ENCODE data around the gene GJA5.

Gene GJA5

DNA sequence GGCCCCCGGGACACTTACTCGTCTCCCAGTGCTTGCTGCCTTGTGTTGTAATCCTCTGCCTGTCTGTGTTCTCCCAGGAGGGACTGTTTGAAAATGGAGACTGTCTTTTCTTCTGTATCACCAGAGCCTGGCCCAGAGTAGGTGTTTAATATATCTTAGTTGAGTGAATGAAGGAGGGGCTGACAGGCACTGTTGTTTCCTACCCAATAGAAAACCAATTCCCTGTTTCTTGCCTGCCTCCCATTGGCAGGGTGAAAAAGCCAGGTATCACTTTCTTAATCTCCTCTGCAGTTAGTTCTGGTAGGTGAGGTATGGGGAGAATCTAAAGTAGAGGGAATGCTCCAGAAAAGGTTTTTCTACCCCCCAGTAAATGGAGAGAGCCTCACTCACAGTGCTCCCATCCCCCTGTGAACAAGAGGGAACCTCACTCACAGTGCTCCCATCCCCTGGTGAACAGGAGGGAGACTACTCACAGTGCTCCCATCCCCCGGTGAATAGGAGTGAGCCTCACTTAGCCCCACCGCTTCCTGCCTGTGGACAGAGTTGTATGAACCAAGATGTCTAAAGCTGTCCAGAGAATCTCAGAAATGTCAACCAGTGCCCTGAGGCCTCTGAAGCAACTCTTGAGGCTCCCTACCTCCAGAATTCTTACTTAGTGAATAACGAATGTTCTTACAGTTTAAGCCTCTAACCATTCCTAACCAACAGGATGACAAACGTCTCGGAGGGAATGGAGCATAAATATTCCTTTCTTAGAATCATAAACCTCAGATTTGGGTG, at the start of gene GJA5:
Gene GJA5, minus strand, starts transcription at position 122 of the 780 bp plus-strand sequence. CDS start 1,364 bp downstream, outside the sequence.
- DNase-seq, result no peak

DNA sequence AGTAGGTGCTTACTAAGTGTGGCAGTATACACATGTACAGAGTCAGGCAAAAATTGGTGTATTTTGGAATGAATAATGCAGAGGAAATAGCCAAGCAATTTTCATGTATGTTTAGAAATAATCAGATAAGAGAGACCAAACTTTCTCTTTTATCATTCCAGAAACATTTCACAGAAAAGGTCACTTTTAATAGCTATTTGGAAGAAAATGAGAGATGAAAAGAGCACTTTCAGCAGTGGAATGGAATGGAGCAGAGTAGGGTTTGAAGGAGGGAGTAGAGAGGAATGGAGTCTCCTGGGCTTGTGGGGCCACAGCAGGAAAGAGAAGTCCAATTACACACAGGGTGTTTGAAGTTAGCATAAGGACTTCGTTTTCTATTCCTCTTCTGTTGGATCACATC, 48.8 kb upstream of the GJA5 start:
- no peak for DNase-seq

DNA sequence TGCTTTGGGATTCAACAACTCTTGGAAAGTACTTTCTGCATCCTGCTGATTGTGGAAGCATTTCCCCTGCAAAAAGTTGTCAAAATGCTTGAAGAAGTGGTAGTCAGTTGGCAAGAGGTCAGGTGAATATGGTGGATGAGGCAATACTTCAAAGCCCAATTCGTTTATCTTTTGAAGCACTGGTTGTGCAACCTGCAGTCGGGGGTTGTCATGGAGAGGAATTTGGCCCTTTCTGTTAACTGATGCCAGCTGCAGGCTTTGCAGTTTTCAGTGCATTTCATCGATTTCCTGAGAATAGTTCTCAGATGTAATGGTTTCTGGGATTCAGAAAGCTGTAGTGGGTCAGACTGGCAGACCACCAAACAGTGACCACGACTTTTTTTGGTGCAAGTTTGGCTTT, 47.6 kb upstream of the GJA5 start:
- no peak for DNase-seq

DNA sequence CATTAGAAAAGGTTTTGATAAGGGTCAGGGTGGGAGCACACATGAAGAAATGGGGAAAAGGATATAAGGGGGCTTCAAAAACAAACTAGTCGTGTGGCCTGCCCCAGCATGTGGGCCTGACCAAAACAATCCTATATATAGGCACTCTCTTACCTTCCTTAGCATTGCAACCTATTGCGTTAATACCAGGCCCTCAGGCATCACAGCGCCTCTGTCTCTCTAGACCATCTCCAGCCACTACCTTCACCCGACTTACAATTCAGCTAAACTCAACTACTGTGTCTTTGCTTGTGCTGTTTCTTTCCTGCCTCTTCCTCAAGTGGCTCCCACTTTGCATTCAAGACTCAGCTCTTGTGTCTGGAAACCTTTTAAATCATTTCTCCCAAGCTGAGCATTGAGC, 47.0 kb upstream of the GJA5 start:
- DNase-seq, result no peak

DNA sequence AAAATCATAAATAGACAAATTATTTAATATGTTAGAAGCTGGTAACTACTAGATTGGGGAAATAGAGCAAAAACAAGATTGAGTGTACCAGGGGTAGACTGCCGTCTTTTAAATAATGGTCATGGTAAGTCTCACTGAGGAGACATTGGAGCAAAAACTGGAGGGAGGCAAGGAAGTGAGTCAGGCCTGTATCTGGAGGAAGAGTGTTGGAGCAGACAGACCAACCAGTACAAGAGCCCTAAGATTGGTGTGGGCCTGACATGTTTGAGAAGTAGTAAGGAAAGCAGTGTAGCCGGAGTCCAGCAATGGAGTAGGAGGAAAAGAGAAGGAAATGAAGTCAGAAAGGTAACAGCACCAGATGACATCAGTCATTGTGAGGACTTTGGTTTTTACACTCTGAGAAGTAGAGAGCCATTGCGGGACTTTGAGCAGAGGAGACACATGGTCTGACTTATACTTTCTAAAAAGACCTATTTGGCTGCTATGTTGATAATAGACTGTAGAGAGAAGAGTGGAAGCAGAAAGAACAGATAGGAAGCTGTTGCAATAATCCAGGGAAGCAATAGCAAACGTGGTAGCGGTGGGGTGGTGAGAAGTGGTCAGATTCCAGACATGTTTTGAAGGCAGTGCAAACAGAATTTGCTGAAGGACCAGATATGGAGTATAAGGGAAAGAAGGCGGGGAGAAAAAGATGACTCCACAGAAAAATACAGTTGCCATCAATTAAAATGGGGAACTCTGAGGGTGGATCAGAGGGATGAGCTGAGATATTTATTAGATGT, 44.7 kb upstream of the GJA5 start:
- DNase-seq, result no peak

DNA sequence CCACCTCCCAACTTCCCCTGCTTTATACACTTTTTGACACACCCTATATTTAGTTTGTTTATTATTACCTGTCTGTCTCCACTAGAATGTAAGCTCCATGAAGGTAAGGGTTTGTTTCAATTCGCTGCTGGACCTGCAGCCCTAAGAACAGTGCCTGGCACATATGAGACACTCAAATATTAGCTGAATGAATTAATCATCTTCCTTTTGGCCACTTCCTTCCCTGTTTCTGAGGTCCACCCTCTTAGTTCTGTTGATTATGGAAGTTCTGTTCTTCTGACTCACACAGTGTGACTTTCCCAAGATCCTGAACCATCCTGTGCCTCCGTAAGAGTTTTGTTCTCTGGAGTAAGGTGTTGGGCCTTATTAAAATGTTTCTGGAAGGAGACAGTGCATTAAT, 40.4 kb upstream of the GJA5 start:
- DNase-seq, result no peak

DNA sequence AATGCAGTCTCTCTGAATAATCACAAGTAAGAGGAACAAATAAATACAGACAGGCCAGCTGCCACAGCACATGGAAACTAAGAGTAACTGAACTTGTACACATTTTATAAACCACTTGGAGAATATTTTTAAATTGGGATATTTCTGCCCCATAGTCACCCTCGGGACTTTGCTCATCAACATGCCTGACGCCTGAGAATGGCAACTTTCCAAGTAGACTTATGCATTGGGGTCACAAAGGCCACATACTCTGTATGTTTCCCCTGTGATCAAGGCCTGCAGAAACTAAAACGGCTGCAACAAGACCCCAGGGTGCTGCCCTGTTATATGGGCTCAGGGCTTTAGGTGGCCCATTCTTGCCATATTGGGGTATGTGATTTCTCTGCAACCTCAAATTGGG, 38.3 kb upstream of the GJA5 start:
- no peak for DNase-seq

DNA sequence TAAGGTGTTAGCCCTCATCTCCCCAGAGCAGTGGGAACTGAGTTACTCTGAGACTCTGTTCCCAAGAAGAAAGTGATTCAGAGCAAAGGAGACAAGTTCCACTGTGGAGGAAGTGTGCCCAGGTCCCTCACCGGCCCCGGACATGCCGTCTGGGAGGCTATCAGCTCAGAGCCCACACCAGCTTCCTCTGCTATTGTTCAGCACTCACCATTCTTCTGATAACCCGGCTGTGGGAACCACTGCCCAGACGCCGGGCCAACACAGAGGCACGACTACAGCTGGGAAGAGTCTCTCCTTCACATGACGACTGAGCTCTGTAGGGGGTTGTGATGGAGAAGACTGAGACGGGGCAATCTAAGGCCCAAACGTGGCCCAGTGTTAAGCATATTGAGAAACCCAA, 34.2 kb upstream of the GJA5 start:
- DNase-seq, result no peak

DNA sequence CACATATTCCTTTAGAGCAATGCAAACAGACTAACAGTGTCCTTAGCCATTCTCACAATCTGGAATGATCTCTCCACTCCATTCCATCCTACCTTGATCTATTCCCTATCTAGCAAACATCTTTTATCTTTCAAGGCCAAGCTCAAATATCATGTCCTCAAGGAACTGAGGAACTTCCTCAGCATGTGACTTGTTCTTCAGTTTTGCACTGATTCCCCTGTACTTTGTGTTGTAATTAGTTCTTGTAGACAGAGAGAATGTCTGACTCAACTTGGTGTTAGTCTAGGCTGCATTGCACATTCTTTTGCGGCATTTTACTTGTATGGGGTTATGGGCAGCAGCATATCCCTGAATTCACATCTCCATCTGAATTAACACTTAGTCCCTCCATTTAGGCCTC, 31.5 kb upstream of the GJA5 start:
- no peak for DNase-seq

DNA sequence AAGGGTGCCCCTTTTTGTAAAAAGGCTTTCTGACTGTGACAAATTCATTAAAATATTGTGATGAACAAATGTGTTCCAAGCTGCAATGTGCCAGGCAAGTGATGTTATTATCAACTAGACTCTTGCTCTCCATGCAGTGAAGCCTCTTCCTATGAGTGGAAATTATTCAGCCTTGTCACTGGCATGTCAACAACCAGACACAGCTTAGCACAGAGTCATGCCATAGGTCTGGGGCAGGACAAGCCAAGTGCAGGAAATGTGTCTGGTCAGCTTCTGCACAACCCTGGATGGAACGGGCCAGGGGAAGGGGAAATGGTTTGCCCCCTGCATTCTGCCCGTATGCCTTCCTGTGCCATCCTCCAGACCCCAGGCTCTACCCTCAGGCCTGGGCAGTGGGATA, 27.4 kb upstream of the GJA5 start:
- no peak for DNase-seq

DNA sequence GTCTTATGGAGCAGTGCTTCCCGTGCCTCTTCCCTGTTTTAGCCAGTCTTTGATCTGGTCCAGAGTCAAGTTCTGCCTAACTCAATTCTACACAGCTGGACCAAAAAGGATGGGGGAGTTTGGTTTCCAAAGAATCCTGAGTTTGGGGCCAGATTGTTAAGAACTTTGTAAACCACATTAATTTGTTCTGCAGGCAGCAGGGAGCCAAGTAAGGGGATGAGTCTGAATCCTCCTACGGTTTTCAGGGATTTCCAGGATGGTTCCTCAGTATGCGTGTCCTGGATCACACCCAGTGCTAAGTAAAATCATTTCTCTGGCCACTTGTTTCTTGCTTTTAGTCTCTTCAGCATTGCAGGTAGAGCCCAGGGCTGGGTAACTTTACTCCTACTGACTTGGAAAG, 26.1 kb upstream of the GJA5 start:
- no peak for DNase-seq

DNA sequence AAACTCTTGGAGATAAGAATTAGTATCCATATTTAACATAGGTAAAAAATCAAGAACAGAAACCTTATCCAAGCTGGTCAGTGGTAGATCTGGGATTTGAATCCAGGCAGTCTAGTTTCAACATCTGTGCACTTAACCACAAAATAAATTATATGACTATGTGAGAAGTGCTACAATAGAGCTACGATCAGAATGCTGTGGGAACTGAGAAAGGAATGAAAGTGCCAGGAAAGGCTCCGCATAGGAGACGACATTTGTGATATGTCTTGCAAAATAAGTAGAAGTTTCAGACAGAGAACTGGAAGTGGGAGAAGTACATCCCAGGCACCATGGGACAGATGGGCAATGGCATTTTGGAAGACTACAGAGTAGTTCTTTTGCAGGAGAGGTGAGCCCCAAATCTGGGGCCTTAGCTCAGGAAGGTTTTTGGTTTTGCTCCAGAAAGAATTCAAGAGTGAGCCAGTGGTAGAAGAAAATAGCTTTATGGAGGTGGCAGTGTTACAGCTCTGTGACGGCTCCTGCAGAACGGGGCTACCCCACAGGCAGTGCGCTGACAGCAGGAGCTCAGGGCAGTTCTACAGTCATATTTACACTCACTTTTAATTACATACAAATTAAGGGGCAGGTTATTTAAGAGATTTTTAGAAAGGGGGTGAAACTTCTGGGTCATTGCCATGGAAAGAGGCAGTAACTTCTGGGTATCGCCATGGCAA, 25.5 kb upstream of the GJA5 start:
- DNase-seq, result no peak

DNA sequence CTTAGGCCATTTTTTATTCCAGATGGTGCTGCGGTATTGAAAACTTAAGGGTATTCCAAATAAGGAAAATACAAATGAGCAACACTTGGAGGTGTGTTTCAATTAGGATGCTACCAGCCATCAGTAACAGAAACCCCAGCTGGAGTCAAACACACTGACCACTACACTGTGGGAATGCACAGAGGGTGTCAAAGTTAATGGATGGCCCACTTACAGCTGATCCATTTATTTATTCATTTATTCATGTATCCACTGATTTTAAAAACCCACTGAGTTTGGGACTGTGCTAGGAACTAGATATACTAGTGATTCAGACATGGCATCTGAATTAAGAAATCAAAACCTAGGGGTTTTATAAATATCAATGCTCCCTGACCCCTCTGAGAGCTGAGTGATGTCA, 24.5 kb upstream of the GJA5 start:
- no peak for DNase-seq

DNA sequence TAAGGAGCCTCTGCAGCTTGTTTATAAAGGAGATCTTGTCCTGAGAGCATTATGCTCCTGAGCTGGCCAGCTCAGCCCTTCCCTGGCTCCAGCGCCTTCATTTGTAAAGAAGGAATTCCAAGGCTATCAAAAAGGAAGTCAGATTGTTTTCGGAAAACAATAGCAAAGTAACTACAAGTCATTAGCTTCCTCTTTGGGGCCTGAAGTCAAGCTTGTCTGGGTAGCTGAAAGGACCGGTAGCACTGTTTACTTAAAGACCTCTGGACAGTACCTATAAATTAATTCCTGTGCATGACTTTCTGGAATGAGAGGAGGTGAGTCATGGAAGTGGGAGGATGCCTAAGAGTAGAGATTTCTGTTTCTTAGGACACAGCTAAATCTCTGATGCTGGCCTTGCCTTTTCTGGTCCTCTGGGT, 20.7 kb upstream of the GJA5 start:
- DNase-seq, result no peak

DNA sequence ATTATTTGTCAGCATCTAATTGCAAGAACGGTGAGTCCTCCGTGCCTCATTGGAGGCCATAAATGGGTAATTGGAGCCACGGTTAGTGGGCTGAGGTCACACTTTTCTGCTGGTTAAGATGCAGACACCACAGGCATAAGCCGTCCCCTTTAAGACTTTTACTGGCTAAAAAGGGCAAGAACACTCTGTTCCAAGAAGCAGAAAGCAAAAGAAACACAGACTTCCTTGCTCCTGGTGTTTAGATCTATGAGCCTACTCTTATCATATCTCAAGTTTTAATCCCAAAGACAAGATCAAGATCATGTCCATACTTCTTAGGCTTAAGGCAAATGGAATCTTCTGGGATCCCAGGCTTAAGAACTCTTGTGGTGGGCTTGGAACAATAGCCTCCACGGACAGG, 17.3 kb upstream of the GJA5 start:
- DNase-seq, result no peak

DNA sequence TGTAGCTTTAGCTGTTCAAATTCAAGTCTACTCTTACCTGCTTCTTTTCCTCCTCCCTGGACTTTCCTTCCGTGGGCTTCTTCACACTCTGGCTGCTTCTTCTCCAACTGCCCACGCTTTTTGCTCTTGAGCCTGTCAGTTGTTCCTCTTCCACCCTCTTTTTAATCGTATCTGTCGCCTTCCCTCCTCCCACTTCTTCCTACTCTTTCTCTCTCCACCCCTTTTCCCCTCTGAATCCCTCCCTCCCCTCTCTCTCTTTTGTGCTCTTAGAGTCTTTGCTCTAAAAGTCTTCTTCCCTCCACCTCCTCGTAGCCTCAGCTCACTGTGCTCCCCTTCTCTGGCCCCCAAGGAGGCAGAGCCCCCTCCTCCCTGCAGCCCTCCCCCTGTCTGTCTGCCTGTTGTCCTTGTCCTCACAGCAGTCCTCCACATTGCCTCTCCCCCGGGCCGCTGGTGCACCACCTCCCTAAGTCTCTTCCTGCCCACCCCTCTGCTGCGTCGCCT, 12.9 kb upstream of the GJA5 start:
- no peak for DNase-seq

DNA sequence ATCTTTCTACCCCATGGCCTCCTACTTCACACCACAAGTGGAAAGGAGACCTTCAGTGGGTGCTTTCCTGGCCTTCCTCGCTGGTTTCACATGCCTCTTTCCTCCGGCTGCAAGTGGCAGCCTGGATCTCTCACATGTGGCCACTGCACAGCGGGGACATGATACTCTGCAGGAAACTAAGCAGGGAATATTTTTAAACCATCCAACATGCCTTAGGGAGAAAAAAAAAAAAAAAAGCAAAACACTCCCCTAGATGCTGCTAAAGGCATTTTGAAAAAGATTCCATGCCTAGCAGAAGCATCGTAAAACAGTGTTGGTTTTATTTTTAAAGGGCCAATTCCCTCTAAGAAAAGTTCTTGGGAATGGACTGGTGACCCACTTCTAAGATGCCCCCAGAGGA, 12.2 kb upstream of the GJA5 start:
- DNase-seq, result no peak

DNA sequence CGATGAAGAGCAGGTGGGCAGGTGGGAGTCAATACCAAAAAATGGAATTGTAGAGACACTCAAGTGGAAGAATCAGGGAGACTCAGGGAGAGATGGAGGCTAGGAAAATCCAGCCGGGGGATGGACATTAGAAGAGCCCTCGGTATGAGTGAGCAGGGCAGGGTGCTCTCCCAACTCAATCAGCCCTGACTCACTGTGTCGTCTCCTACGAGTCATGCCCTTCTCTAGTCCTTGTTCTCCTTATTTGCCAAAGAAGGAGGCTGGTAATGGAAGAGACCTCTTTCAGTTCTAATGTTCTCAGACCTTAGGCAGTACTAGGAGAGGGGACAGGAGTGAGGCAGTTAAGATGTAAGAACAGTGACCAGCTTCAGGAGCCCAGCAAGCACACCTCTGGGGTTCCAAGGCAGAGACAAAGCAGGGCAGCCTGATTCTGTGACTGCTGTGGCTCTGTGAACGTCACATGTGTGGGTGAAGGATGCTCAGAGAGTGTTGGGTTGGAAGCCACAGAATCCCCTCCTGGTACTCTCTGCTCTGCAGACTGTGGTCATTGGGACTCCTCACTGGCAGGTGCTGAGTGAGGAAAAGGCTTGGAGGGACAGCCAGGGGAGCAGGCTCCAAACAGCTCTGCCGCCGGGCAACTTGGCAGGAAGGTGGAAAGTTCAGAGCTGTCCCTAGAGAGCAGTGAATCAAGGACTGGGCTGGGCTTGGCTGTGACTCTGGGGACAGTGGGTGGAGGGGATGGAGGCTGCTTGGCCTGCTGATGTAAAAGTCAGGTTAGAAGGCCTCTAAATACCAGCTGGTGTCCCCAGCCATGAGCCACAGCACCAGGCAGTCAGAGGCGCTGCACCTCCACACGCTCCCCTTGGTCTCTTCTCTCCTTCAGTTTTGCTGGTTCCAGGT, 11.1 kb upstream of the GJA5 start:
- DNase-seq, result no peak

DNA sequence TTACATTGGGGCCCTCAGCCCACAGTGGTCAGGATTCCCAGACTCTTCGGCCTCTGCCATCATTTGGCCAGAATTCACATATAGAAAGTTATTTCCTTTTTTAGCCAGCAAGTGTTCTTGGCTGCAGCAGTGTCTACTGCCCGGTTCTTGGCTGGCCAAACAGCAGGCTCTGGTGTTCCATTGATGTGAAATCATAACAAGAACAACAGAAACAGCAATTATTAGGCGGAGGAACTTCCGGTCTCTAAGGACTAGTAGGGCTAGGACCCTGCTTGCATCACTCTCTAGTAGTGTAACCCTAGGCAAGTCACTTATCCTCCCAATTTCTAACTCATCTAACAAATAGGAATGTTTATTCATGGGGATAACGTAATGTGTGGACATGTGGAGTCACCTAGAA, 8.7 kb upstream of the GJA5 start:
- DNase-seq, result no peak

DNA sequence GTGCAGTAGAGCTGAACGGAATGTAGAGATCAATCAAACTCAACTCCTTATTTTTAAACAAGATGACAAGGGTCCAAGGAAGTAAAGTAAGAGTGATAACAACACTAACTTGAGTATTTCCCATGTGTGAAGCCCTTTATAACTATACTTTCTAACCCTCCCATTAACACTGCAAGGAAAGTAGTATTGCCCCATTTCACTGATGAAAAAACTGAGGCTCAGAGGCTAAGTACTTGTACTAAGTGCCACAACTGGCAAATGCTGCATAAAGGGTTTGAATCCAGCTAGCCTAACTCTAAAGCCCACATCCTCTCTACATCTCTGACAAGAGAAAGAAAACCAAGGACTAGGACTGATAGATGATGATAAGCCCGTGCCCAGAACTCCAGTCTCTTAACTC, 8.2 kb upstream of the GJA5 start:
- no peak for DNase-seq

DNA sequence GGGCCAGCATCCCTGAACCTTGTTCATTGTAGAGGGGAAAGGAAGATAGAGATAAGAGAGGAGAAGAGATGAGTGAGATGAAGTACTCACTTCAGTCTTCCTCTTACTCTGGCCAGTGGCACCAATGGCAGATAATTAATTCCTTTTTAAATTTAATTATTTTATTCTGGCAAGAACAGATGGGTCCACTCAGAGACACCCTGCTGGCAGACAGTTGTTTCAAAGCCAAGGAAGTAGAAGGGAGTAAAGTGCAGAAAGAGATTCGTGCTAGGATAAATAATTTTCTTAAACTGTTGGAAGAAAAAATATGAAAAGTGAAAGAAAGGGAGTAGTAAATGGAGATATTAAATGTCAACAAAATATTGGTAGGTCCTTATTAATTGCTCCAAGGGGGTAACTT, 7.7 kb upstream of the GJA5 start:
- no peak for DNase-seq

DNA sequence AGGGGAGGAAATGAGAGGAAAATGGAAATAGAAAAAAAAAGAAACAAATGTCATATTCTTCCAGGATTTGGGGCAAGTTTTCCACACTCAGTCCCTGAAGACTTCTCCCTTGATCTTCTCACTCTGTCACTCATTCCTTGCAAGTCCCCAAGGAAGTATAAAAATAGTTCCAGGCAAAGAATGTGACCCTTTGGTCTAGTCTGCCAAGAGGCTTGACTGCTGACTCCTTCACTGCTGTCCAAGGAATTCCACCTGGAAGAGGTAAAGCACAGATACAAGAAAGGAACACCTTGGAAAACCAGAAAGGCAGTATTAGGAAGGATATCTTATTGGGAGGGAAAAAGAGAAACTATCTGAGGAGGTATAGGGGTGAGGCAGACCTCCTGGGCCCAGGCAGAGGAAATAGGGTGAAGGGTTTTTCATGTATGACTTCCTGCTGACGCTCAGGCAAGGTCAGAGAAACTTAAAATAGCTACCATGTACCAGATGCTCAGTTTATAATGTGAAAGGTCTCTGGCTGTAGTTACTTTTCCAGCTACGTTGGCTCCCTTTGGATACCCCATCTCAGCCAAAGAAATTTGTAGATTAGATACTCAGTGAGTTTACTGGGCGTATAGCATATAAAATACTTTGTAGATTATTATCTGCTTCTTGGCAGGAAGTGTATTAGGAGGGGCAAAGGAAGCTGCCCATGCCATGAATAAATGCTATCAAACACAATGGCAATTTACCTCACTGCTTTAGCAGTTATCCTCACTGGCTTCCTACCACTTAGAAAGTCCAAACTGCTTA, 2.0 kb upstream of the GJA5 start:
- DNase-seq, result no peak
